HCT116 (cell line): Measurements from ENCODE around the gene PTMS. TPM values are rescaled to one million over a fixed set of nuclear protein-coding genes. Genes with fewer than 3 reads are reported as not detected.

Experiments
- ATAC-seq: fragments of 200-7000 bp; cut with Tn5 transposase; 2 replicates; pipeline ENCODE4 v1.9.1; 2020; ENCODE audit warnings: mild to moderate bottlenecking, moderate library complexity
- BruUV-seq: library from RNA; stranded (reverse); fragments of 400-500 nt; replicated peaks from 2 replicates; lab custom pipeline; 2021; lab: Mats Ljungman, UMichigan
- CTCF ChIA-PET: fragments of 300-600 bp; sonication (Branson Sonifier 250); formaldehyde crosslinking; loops from one replicate; lab custom pipeline; 2021; ENCODE audit warnings: antibody characterized with exemption; lab: Charles Lee
- POLR2A ChIA-PET: fragments of 300-600, 350-600 bp; sonication (Branson Sonifier 250); formaldehyde crosslinking; loops from one replicate; lab custom pipeline; 2021; ENCODE audit warnings: antibody characterized with exemption; lab: Charles Lee
- RAD21 ChIA-PET, 2 experiments: fragments of 300-600 bp; sonication (Branson Sonifier 250); formaldehyde crosslinking; loops; one replicate each; lab custom pipeline; 2023; ENCODE audit warnings: low total read pairs in 2 of 2; ENCODE audit not compliant: uncharacterized antibody in 2 of 2, unreplicated experiment in 2 of 2, low non-redundant PET in 1 of 2; lab: Charles Lee
- DNase-seq: peaks from one replicate; pipeline ENCODE4 v3.0.0-alpha.2; 2010; ENCODE audit warnings: low read depth, low spot score
- H2AFZ ChIP-seq: fragments of 200-600 bp; shearing (Covaris generic), sonication (generic); 2 replicates; pipeline ENCODE4 v1.6.1; 2017; ENCODE audit warnings: low read depth, mixed run types, mixed read lengths, antibody characterized with exemption, low read length; ENCODE audit not compliant: poor library complexity, severe bottlenecking
- H3K27ac ChIP-seq: 2 replicates; pipeline ENCODE4 v1.5.1; 2012; ENCODE audit warnings: low read depth, low read length
- H3K27me3 ChIP-seq: fragments of 200-600 bp; sonication (generic); 2 replicates; pipeline ENCODE4 v1.6.1; 2016; ENCODE audit warnings: mixed run types, low read length, mixed read lengths; ENCODE audit not compliant: insufficient read depth
- H3K36me3 ChIP-seq, 2 experiments: fragments of 200-500 bp in 1 of 2; fragments of 200-600 bp in 1 of 2; sonication (Bioruptor generic) in 1 of 2; sonication (generic) in 1 of 2; 2 replicates each; pipeline versions ENCODE4 v1.5.1 to v1.6.1; 2014 to 2016; ENCODE audit warnings: low read length in 2 of 2, inconsistent platforms in 1 of 2, mixed read lengths in 1 of 2, mixed run types in 1 of 2; ENCODE audit not compliant: insufficient read depth in 2 of 2, control insufficient read depth in 1 of 2
- H3K4me1 ChIP-seq, 2 experiments: fragments of 200-600 bp in 1 of 2; sonication (generic) in 1 of 2; 2 replicates each; pipeline versions ENCODE4 v1.5.1 to v1.6.1; 2012 to 2017; ENCODE audit warnings: low read length in 2 of 2, inconsistent platforms in 1 of 2, mild to moderate bottlenecking in 1 of 2, mixed read lengths in 1 of 2, mixed run types in 1 of 2, moderate library complexity in 1 of 2; ENCODE audit not compliant: insufficient read depth in 2 of 2, control insufficient read depth in 1 of 2
- H3K4me2 ChIP-seq: fragments of 200-600 bp; sonication (generic); 2 replicates; pipeline ENCODE4 v1.6.1; 2017; ENCODE audit warnings: mixed run types, low read length, mixed read lengths
- H3K4me3 ChIP-seq, 2 experiments: fragments of 200-600 bp in 1 of 2; sonication (generic) in 1 of 2; replicated peaks in 1 of 2; 2 replicates each; pipeline ENCODE4 v1.5.1; 2011 to 2016; ENCODE audit warnings: low read length in 2 of 2, control low read depth in 1 of 2, low read depth in 1 of 2, mild to moderate bottlenecking in 1 of 2, mixed read lengths in 1 of 2, mixed run types in 1 of 2
- H3K79me2 ChIP-seq: fragments of 200-600 bp; sonication (generic); 2 replicates; pipeline ENCODE4 v1.6.1; 2017; ENCODE audit warnings: mild to moderate bottlenecking, mixed run types, low read length, moderate library complexity, mixed read lengths; ENCODE audit not compliant: insufficient read depth
- H3K9ac ChIP-seq: fragments of 200-600 bp; sonication (generic); 2 replicates; pipeline ENCODE4 v1.6.1; 2016; ENCODE audit warnings: low read length, mixed read lengths
- H3K9me2 ChIP-seq: fragments of 200-600 bp; sonication (generic), shearing (Covaris generic); 2 replicates; pipeline ENCODE4 v1.6.1; 2017; ENCODE audit warnings: mixed run types, mild to moderate bottlenecking, moderate library complexity; ENCODE audit not compliant: insufficient read depth
- H3K9me3 ChIP-seq, 2 experiments: fragments of 200-500 bp in 1 of 2; fragments of 200-600 bp in 1 of 2; sonication (Bioruptor generic) in 1 of 2; sonication (generic) in 1 of 2; 2 replicates each; pipeline ENCODE4 v1.6.1; 2014 to 2017; ENCODE audit warnings: low read length in 2 of 2, mixed read lengths in 2 of 2, inconsistent platforms in 1 of 2, low read depth in 1 of 2, mild to moderate bottlenecking in 1 of 2, mixed run types in 1 of 2, moderate library complexity in 1 of 2; ENCODE audit not compliant: control insufficient read depth in 1 of 2, insufficient read depth in 1 of 2
- H4K20me1 ChIP-seq: fragments of 200-600 bp; sonication (generic), shearing (Covaris generic); 2 replicates; pipeline ENCODE4 v1.6.1; 2017; ENCODE audit warnings: mixed run types, mild to moderate bottlenecking, moderate library complexity; ENCODE audit not compliant: insufficient read depth
- ATF3 ChIP-seq: IDR thresholded peaks from 2 replicates; pipeline ENCODE4 v1.6.1; 2012
- CBX3 ChIP-seq: IDR thresholded peaks from 2 replicates; pipeline ENCODE4 v1.6.1; 2012; ENCODE audit warnings: low read depth
- CEBPB ChIP-seq: IDR thresholded peaks from 2 replicates; pipeline ENCODE4 v1.6.1; 2012; ENCODE audit warnings: low read depth
- EGR1 ChIP-seq: IDR thresholded peaks from 2 replicates; pipeline ENCODE4 v1.6.1; 2012; ENCODE audit warnings: low read depth
- EZH2 ChIP-seq: fragments of 200-600 bp; sonication (generic); IDR thresholded peaks from 2 replicates; pipeline ENCODE4 v1.6.1; 2017; ENCODE audit warnings: antibody characterized with exemption, mixed run types
- EZH2phosphoT487 ChIP-seq: fragments of 200-600 bp; IDR thresholded peaks from 2 replicates; pipeline ENCODE4 v1.6.1; 2018; ENCODE audit warnings: antibody characterized with exemption, borderline replicate concordance
- FOSL1 ChIP-seq: IDR thresholded peaks from 2 replicates; pipeline ENCODE4 v1.6.1; 2012; ENCODE audit warnings: low read depth
- MAX ChIP-seq: IDR thresholded peaks from 2 replicates; pipeline ENCODE4 v1.6.1; 2012
- POLR2A ChIP-seq: IDR thresholded peaks from 2 replicates; pipeline ENCODE4 v1.7.0; 2011; ENCODE audit warnings: borderline replicate concordance; ENCODE audit not compliant: insufficient read depth, insufficient read length; ENCODE audit errors: extremely low read depth
- RAD21 ChIP-seq: IDR thresholded peaks from 2 replicates; pipeline ENCODE4 v1.6.1; 2012; ENCODE audit warnings: low read depth, mild to moderate bottlenecking
- REST ChIP-seq: IDR thresholded peaks from 2 replicates; pipeline ENCODE4 v1.6.1; 2012; ENCODE audit warnings: low read depth
- SRF ChIP-seq: IDR thresholded peaks from 2 replicates; pipeline ENCODE4 v1.6.1; 2012; ENCODE audit warnings: low read depth
- TCF7L2 ChIP-seq: IDR thresholded peaks from 2 replicates; pipeline ENCODE4 v1.7.0; 2011; ENCODE audit warnings: borderline replicate concordance, inconsistent platforms; ENCODE audit not compliant: insufficient read depth, insufficient read length; ENCODE audit errors: extremely low read depth
- YY1 ChIP-seq: IDR thresholded peaks from 2 replicates; pipeline ENCODE4 v1.6.1; 2011; ENCODE audit warnings: low read length, low read depth, moderate library complexity, mild to moderate bottlenecking; ENCODE audit not compliant: insufficient replicate concordance; ENCODE audit errors: extremely low read depth
- ZBTB33 ChIP-seq: IDR thresholded peaks from 2 replicates; pipeline ENCODE4 v1.6.1; 2011; ENCODE audit warnings: mild to moderate bottlenecking, low read length, moderate library complexity; ENCODE audit not compliant: insufficient replicate concordance; ENCODE audit errors: extremely low read depth
- ZFX ChIP-seq: fragments of 450-650 bp; IDR thresholded peaks from 2 replicates; pipeline ENCODE4 v1.6.1; 2017
- ZNF274 ChIP-seq: fragments of 200-500 bp; sonication (Bioruptor generic); IDR thresholded peaks from 2 replicates; pipeline ENCODE4 v1.6.1; 2014; ENCODE audit warnings: mild to moderate bottlenecking, low read depth, low read length, inconsistent platforms
- intact Hi-C: fragments of 100-400 bp; cut with micrococcal nuclease; formaldehyde crosslinking; loops from 2 replicates; pipeline ENCODE4 v1.10.0; 2022
- total RNA-seq: library from RNA; stranded (reverse); gene quantifications from one replicate; pipeline ENCODE4 v1.2.1, GENCODE V29; 2021; ENCODE audit not compliant: unreplicated experiment

Gene PTMS
- total RNA-seq, 1 experiment from 2014 or later, result 494 TPM

GRCh38 chr12:6786416-6787094, 20.4 kb downstream of the PTMS start (continued):
- TF ChIP-seq ZBTB33 (no peak), MAX (no peak), FOSL1 (no peak), EZH2phosphoT487 (no peak)

GRCh38 chr12:6787309-6787708, 21.1 kb downstream of the PTMS start:
- no peak overlapping the region for H3K4me2 ChIP-seq
- ATAC-seq, result no peak
- DNase-seq, result no peak
- H3K27ac ChIP-seq, result no peak overlapping the region
- POLR2A ChIA-PET, result interaction anchor here (1.2 kb wide), 1 partner anchor 174 kb away, joined by 3 read pairs; no protein-coding TSS in a partner anchor
- no peak overlapping the region for H2AFZ ChIP-seq
- CTCF ChIA-PET, result interaction anchor here (0.7 to 1.6 kb wide), 4 partner anchors 9 to 48 kb away, joined by 3 to 4 read pairs (median 4); partner anchors contain the start of genes MLF2 and PTMS
- H3K79me2 ChIP-seq, result no peaks in the 10 kb centered on the region
- no TSS peak for BruUV-seq
- RAD21 ChIA-PET, result interaction anchor here in 1 of 2 experiments (0.6 kb wide), 1 partner anchor 17 kb away, joined by 4 read pairs; no protein-coding TSS in a partner anchor
- H3K4me3 ChIP-seq, result no peak overlapping the region
- peaks cover 0 to 13% of the 10 kb centered on the region in 2 experiments; a peak in 3 of 4 replicates for H3K4me1 ChIP-seq
- H3K9ac ChIP-seq, result no peak overlapping the region
- no peaks in the 10 kb centered on the region for H3K9me3 ChIP-seq
- H3K27me3 ChIP-seq, result no peaks in the 10 kb centered on the region
- intact Hi-C loops, result no loop called here
- no peaks in the 10 kb centered on the region for H3K9me2 ChIP-seq
- H3K36me3 ChIP-seq, result no peaks in the 10 kb centered on the region
- no peaks in the 10 kb centered on the region for H4K20me1 ChIP-seq
- TF ChIP-seq TCF7L2, result no peak
- TF ChIP-seq MAX, result no peak
- no peak for TF ChIP-seq RAD21
- TF ChIP-seq ZNF274, result no peak
- TF ChIP-seq ATF3, result no peak
- no peak for TF ChIP-seq EZH2
- no peak for TF ChIP-seq CBX3
- TF ChIP-seq ZFX, result no peak
- TF ChIP-seq SRF, result no peak
- no peak for TF ChIP-seq EGR1
- no peak for TF ChIP-seq REST
- no peak for TF ChIP-seq YY1
- TF ChIP-seq FOSL1, result no peak
- no peak for TF ChIP-seq POLR2A
- TF ChIP-seq CEBPB, result no peak
